Liver (tissue), 3 donors: Measurements from ENCODE around the gene INSR.
A peak's percentile ranks its signal among the peaks of the same experiment; 100 is the strongest.

ENCODE experiments used
- CTCF ChIP-seq: fragments of 150-350 bp; IDR thresholded peaks from 2 replicates; pipeline ENCODE4 v1.5.1; 2017; ENCODE audit warnings: improper control_type of control experiment, low read depth, low read length; ENCODE audit not compliant: missing input control
- GABPA ChIP-seq, 2 donors: IDR thresholded peaks in 1 of 2; conservative IDR thresholded peaks in 1 of 2; 2 replicates each; pipeline ENCODE4 v1.6.1; 2016; ENCODE audit warnings: antibody characterized with exemption in 2 of 2, mild to moderate bottlenecking in 1 of 2, moderate library complexity in 1 of 2
- JUND ChIP-seq, 2 donors: IDR thresholded peaks; 2 replicates each; pipeline ENCODE4 v1.6.1; 2016; ENCODE audit warnings: antibody characterized with exemption in 2 of 2
- MAX ChIP-seq: IDR thresholded peaks from 2 replicates; pipeline ENCODE4 v1.6.1; 2016; ENCODE audit warnings: antibody characterized with exemption
- RAD21 ChIP-seq, 2 donors: IDR thresholded peaks; 2 replicates each; pipeline ENCODE4 v1.6.1; 2016; ENCODE audit warnings: antibody characterized with exemption in 2 of 2, mild to moderate bottlenecking in 2 of 2
- RXRA ChIP-seq, 2 donors: IDR thresholded peaks; 2 replicates each; pipeline ENCODE4 v1.6.1; 2017 to 2018; ENCODE audit warnings: antibody characterized with exemption in 2 of 2, mild to moderate bottlenecking in 1 of 2
- SP1 ChIP-seq: IDR thresholded peaks from 2 replicates; pipeline ENCODE4 v1.6.1; 2018; ENCODE audit warnings: antibody characterized with exemption, mild to moderate bottlenecking
- YY1 ChIP-seq: IDR thresholded peaks from 2 replicates; pipeline ENCODE4 v1.6.1; 2016; ENCODE audit warnings: antibody characterized with exemption, mild to moderate bottlenecking
- ZBTB33 ChIP-seq: IDR thresholded peaks from 2 replicates; pipeline ENCODE4 v1.6.1; 2016; ENCODE audit warnings: antibody characterized with exemption
- donor health status: healthy.
- donor health status: healthy.

- TF ChIP-seq JUND (IDR thresholded peaks at IDR 0.05) (peak; percentile 73 to 98), GABPA (IDR thresholded peaks at IDR 0.05 in 1 of 2, conservative IDR thresholded peaks at IDR 0.05 in 1 of 2) (no peak), SP1 (peak; percentile 32), RAD21 (IDR thresholded peaks at IDR 0.05) (no peak), CTCF (no peak), ZBTB33 (peak; percentile 33), RXRA (IDR thresholded peaks at IDR 0.05) (peak in 1 of 2 donors; percentile 44), YY1 (peak; percentile 16), MAX (peak; percentile 26)
Observed at GRCh38 chr19:7257148-7258040, 36.8 kb downstream of the INSR start.
